ENCODE results near the gene SLC7A7.

The SLC7A7 gene

DNA sequence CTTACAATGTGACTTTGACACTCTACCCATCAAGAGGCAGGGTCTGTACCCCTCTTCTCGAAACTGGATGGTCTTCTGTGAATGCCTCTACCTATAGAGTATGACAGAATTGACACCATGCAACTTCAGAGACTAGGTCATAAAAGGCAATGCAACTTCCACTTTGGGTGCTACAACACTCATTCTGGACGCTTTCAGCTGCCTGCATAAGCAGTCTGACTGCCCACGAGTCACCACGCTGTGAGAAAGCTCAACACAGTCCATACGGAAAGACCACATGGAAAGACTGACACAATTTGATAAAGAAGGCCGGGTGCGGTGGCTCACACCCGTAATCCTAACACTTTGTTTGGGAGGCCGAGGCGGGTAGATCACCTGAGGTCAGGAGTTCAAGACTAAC lies 14.9 kb downstream of the SLC7A7 start:
- Histone ChIP-seq H3K27ac (ENCODE audit: low read length) (no peak overlapping the region), H3K79me2 (ENCODE audit: low read length) (no peaks in the 10 kb centered on the region), H4K20me1 (ENCODE audit: insufficient read depth, low read length) (no peaks in the 10 kb centered on the region), H3K4me3 (ENCODE audit: low read length) (no peak overlapping the region), H3K36me3 (replicated peaks; ENCODE audit: insufficient read depth, low read length) (no peaks in the 10 kb centered on the region), H3K27me3 (replicated peaks; ENCODE audit: insufficient read depth, low read length) (no peaks in the 10 kb centered on the region), H3K9me3 (replicated peaks; ENCODE audit: insufficient read depth, low read length) (no peaks in the 10 kb centered on the region), H3K4me1 (ENCODE audit: low read length) (no peaks in the 10 kb centered on the region), H3F3A (ENCODE audit: insufficient read depth, low read length) (no peaks in the 10 kb centered on the region), H2AFZ (ENCODE audit: low read length) (no peak overlapping the region), H3K4me2 (ENCODE audit: low read depth, low read length) (no peak overlapping the region), H3K9me2 (replicated peaks; ENCODE audit: insufficient read depth, low read length) (no peaks in the 10 kb centered on the region), H3K9ac (ENCODE audit: low read length) (no peak overlapping the region)
- TF ChIP-seq EZH2phosphoT487 (IDR thresholded peaks at IDR 0.05; ENCODE audit: low read length) (no peak), EZH2 (optimal IDR thresholded peaks at IDR 0.05; ENCODE audit: low read depth, low read length) (no peak)
- TF ChIP-seq, protein P1, sequence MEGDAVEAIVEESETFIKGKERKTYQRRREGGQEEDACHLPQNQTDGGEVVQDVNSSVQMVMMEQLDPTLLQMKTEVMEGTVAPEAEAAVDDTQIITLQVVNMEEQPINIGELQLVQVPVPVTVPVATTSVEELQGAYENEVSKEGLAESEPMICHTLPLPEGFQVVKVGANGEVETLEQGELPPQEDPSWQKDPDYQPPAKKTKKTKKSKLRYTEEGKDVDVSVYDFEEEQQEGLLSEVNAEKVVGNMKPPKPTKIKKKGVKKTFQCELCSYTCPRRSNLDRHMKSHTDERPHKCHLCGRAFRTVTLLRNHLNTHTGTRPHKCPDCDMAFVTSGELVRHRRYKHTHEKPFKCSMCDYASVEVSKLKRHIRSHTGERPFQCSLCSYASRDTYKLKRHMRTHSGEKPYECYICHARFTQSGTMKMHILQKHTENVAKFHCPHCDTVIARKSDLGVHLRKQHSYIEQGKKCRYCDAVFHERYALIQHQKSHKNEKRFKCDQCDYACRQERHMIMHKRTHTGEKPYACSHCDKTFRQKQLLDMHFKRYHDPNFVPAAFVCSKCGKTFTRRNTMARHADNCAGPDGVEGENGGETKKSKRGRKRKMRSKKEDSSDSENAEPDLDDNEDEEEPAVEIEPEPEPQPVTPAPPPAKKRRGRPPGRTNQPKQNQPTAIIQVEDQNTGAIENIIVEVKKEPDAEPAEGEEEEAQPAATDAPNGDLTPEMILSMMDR (IDR thresholded peaks at IDR 0.05; ENCODE audit: low read length): no peak
- DNase-seq: no peak

DNA sequence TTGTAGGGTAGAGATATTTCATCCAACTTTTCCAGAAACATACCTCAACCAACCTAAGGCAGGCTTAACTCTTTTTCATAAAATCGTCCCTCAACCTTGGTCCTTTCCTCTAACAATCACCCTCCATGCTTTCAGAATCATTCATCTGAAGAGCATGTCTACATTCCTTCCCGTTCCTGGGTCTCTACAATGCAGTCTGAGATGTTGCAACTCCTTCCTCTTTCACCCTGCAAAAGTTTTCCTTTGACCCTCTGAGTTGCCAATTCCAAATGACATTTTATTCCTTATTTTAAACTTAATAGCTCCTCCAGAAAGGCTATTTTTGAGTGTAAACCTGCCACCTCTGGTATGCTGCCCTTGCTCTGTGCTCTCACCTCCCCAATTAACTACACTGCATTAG lies 16.7 kb downstream of the SLC7A7 start:
- no peaks in the 10 kb centered on the region for H3K79me2 ChIP-seq (ENCODE audit: low read length)
- H3K27ac ChIP-seq (ENCODE audit: low read length): no peak overlapping the region

DNA sequence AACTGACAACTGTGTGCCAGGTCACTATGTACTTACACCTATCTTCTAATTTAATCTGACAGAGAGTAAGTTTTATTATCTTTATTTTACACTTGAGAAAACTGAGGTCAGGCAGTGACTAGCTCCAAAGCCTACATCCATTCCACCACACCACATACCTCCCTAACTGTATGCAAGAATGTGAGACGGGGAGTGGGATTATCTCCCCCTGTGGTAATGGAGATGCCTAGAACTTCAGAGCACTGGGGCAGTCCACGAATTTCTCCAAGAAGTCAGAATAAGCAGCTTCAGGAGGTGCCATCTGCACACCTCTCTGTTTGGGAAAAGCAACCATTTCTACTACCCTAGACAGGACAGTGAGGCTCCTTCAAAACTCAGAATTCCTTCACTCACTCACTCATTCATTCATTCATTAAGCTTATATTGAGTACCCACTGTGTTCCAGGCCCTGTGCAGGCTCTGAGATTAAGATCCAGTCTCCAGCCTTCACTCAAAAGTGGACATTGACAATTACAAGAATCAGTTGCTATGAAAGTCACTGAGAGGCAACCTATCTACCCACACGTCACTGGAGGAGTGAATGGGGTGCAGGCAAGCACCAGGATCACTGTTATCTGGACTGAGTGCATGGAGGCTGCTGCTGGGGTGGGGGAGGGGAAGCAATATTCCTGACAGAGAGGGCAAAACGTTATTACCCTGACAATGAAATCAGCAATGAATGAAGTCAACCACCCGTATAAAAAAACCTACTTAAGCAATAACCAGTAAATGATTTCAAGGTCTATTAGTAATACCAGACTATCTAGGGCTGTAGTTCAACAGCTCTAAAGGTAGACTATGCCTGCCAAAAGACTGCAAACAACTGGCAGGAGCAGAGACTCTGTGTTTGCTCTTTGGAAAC lies 18.0 kb downstream of the SLC7A7 start:
- H2AFZ ChIP-seq (ENCODE audit: low read length): no peak overlapping the region
- no peak for DNase-seq
- H3K4me3 ChIP-seq (ENCODE audit: low read length): no peak overlapping the region
- TF ChIP-seq EZH2 (optimal IDR thresholded peaks at IDR 0.05; ENCODE audit: low read depth, low read length) (no peak), EZH2phosphoT487 (IDR thresholded peaks at IDR 0.05; ENCODE audit: low read length) (no peak)
- TF ChIP-seq, protein P1 (IDR thresholded peaks at IDR 0.05; ENCODE audit: low read length): no peak
- no peaks in the 10 kb centered on the region for H3K36me3 ChIP-seq (replicated peaks; ENCODE audit: insufficient read depth, low read length)
- no peaks in the 10 kb centered on the region for H3K9me3 ChIP-seq (replicated peaks; ENCODE audit: insufficient read depth, low read length)
- no peak overlapping the region for H3K27ac ChIP-seq (ENCODE audit: low read length)
- no peak overlapping the region for H3K4me2 ChIP-seq (ENCODE audit: low read depth, low read length)
- no peaks in the 10 kb centered on the region for H3K4me1 ChIP-seq (ENCODE audit: low read length)
- H3F3A ChIP-seq (ENCODE audit: insufficient read depth, low read length): no peaks in the 10 kb centered on the region
- H3K79me2 ChIP-seq (ENCODE audit: low read length): no peaks in the 10 kb centered on the region
- no peak overlapping the region for H3K9ac ChIP-seq (ENCODE audit: low read length)
- no peaks in the 10 kb centered on the region for H3K27me3 ChIP-seq (replicated peaks; ENCODE audit: insufficient read depth, low read length)
- H3K9me2 ChIP-seq (replicated peaks; ENCODE audit: insufficient read depth, low read length): no peaks in the 10 kb centered on the region
- H4K20me1 ChIP-seq (ENCODE audit: insufficient read depth, low read length): no peaks in the 10 kb centered on the region

More for the DNA sequence above, 16.7 kb downstream of the SLC7A7 start:
- H3K4me1 ChIP-seq (ENCODE audit: low read length): no peaks in the 10 kb centered on the region
- no peaks in the 10 kb centered on the region for H3K36me3 ChIP-seq (replicated peaks; ENCODE audit: insufficient read depth, low read length)
- no peaks in the 10 kb centered on the region for H3K9me3 ChIP-seq (replicated peaks; ENCODE audit: insufficient read depth, low read length)
- no peaks in the 10 kb centered on the region for H3K9me2 ChIP-seq (replicated peaks; ENCODE audit: insufficient read depth, low read length)
- no peak overlapping the region for H2AFZ ChIP-seq (ENCODE audit: low read length)
- H3K4me2 ChIP-seq (ENCODE audit: low read depth, low read length): no peak overlapping the region
- no peak overlapping the region for H3K4me3 ChIP-seq (ENCODE audit: low read length)
- H3K27me3 ChIP-seq (replicated peaks; ENCODE audit: insufficient read depth, low read length): no peaks in the 10 kb centered on the region
- no peak for TF ChIP-seq EZH2phosphoT487 (IDR thresholded peaks at IDR 0.05; ENCODE audit: low read length)
- TF ChIP-seq, protein P1 (IDR thresholded peaks at IDR 0.05; ENCODE audit: low read length): no peak
- no peak for TF ChIP-seq EZH2 (optimal IDR thresholded peaks at IDR 0.05; ENCODE audit: low read depth, low read length)
- H3F3A ChIP-seq (ENCODE audit: insufficient read depth, low read length): no peaks in the 10 kb centered on the region
- no peak overlapping the region for H3K9ac ChIP-seq (ENCODE audit: low read length)
- no peak for DNase-seq
- no peaks in the 10 kb centered on the region for H4K20me1 ChIP-seq (ENCODE audit: insufficient read depth, low read length)
